Measurements from ENCODE around the gene INSC.

INSC gene

DNA sequence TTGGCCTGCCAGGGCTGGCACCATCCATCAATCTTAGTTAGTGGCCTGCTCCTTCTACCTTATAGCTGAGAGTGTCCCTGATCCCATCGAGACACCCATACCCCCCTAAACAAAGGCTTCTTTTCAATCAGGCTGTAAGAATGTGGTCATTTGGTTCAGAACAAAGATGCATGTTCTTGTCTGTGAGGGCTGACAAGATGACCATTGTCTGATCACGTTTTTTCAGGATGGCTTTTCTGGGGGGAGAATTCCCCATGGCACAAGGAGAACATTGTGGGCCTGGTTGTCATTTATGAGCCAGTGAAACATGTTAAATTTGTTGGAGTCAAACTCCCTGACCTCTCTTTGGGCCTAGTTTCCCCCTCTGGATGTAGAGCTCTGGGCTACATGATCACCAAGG lies 160.4 kb downstream of the INSC start:
- peaks cover 22% of the 10 kb centered on the region for H3K4me1 ChIP-seq (ENCODE audit: control insufficient read depth, insufficient read depth, low read length)
- H3K27me3 ChIP-seq (ENCODE audit: control insufficient read depth, insufficient read depth, low read length) = no peaks in the 10 kb centered on the region
- no peaks in the 10 kb centered on the region for H3K9me3 ChIP-seq (replicated peaks; ENCODE audit: low read length)
- H3K36me3 ChIP-seq (ENCODE audit: insufficient read depth, low read length) = no peaks in the 10 kb centered on the region
- no peak overlapping the region for H3K9ac ChIP-seq (ENCODE audit: low read depth, low read length)
- no peak overlapping the region for H3K4me3 ChIP-seq (ENCODE audit: low read length)
- no peak overlapping the region for H3K4me2 ChIP-seq (ENCODE audit: low read length)

DNA sequence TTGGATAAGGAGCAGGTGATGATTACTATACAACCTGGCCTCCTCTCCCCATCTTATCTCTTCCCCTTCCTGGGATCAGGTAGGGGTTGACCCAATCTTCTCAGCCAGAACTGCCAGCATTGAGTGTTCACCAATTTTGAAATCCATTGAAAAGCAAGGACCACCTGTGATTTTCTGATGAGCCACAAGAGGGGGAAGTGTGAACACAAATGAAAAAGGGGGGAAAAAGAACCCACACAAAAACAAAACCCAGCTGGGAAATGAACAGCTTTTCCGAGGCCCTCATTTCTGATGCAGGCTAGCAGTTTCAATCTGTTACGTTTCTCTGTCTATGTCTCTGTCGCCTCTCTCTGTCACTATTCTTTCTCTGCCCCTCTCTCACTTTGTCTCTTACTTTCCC lies 161.9 kb downstream of the INSC start:
- peaks cover 22% of the 10 kb centered on the region for H3K4me1 ChIP-seq (ENCODE audit: control insufficient read depth, insufficient read depth, low read length)
- no peaks in the 10 kb centered on the region for H3K36me3 ChIP-seq (ENCODE audit: insufficient read depth, low read length)
- H3K9me3 ChIP-seq (replicated peaks; ENCODE audit: low read length) = no peaks in the 10 kb centered on the region
- no peak overlapping the region for H3K4me2 ChIP-seq (ENCODE audit: low read length)
- no peaks in the 10 kb centered on the region for H3K27me3 ChIP-seq (ENCODE audit: control insufficient read depth, insufficient read depth, low read length)
- no peak overlapping the region for H3K4me3 ChIP-seq (ENCODE audit: low read length)
- no peak overlapping the region for H3K9ac ChIP-seq (ENCODE audit: low read depth, low read length)

DNA sequence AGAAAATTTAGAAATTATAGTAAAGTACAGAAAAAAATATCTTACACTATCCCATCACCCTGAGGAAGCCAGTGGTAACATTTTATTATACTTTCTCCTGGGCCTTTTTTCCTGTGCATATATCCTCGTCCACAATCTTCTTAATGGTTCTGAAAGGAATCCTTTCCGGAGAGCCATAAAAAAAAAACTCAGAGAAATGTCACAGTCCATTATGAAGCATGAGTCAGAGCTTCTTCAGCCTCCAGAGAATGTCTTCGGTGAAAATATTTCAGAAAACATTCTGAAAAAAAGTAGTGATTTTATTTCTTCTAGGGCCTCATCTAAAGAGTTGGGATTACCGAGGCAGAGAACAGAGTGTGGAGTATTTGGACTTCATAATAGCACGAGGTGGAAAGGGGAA lies 163.4 kb downstream of the INSC start:
- Histone ChIP-seq H3K4me1 (ENCODE audit: control insufficient read depth, insufficient read depth, low read length) (peaks cover 22% of the 10 kb centered on the region), H3K27me3 (ENCODE audit: control insufficient read depth, insufficient read depth, low read length) (no peaks in the 10 kb centered on the region), H3K36me3 (ENCODE audit: insufficient read depth, low read length) (no peaks in the 10 kb centered on the region), H3K9ac (ENCODE audit: low read depth, low read length) (no peak overlapping the region), H3K4me2 (ENCODE audit: low read length) (peak overlapping the region; percentile 20), H3K9me3 (replicated peaks; ENCODE audit: low read length) (no peaks in the 10 kb centered on the region), H3K4me3 (ENCODE audit: low read length) (no peak overlapping the region)

DNA sequence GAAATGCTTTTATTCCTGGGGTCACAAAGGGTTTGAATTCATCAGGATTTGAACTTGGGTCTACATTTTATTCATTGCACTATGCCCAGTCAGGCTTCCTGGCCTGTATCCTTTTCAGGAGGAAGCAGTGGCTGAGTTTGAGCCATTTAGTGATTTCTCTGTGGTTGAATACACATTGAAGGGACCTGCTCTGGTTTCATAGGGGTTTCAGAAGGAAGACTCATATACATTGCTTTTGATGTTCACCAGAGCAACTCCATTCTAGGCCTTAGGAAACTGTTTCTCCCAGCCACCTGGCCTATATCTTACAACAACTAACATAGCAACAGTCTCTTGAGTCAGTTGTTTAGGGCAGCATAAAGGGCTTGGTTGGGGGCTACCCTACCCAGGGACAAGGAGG lies 165.7 kb downstream of the INSC start:
- Histone ChIP-seq H3K4me2 (ENCODE audit: low read length) (no peak overlapping the region), H3K9me3 (replicated peaks; ENCODE audit: low read length) (no peaks in the 10 kb centered on the region), H3K27me3 (ENCODE audit: control insufficient read depth, insufficient read depth, low read length) (no peaks in the 10 kb centered on the region), H3K36me3 (ENCODE audit: insufficient read depth, low read length) (no peaks in the 10 kb centered on the region), H3K4me3 (ENCODE audit: low read length) (no peak overlapping the region), H3K9ac (ENCODE audit: low read depth, low read length) (no peak overlapping the region), H3K4me1 (ENCODE audit: control insufficient read depth, insufficient read depth, low read length) (peaks cover 22% of the 10 kb centered on the region)

DNA sequence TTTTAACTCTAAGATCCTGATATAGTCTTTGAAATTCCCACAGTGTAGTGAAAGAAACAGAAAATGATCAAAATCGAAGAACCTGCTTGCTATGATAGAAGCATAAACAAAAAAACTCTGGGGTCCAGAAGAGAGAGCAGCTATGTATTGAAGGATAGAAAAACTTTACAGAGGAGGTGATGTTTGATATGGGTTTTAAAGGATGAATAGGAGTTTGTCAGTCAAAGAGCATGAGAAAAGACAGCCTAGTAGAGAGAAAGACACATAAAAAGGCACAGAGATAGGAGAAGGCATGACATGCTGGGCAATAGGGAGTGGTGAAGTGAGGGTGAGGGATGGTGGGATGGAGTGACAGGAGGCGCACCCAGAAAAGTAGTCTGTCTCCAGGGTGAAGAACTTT lies 168.0 kb downstream of the INSC start:
- no peaks in the 10 kb centered on the region for H3K9me3 ChIP-seq (replicated peaks; ENCODE audit: low read length)
- H3K4me2 ChIP-seq (ENCODE audit: low read length) = no peak overlapping the region
- H3K4me1 ChIP-seq (ENCODE audit: control insufficient read depth, insufficient read depth, low read length) = peaks cover 11% of the 10 kb centered on the region
- H3K4me3 ChIP-seq (ENCODE audit: low read length) = no peak overlapping the region
- no peaks in the 10 kb centered on the region for H3K27me3 ChIP-seq (ENCODE audit: control insufficient read depth, insufficient read depth, low read length)
- H3K36me3 ChIP-seq (ENCODE audit: insufficient read depth, low read length) = no peaks in the 10 kb centered on the region
- H3K9ac ChIP-seq (ENCODE audit: low read depth, low read length) = no peak overlapping the region

DNA sequence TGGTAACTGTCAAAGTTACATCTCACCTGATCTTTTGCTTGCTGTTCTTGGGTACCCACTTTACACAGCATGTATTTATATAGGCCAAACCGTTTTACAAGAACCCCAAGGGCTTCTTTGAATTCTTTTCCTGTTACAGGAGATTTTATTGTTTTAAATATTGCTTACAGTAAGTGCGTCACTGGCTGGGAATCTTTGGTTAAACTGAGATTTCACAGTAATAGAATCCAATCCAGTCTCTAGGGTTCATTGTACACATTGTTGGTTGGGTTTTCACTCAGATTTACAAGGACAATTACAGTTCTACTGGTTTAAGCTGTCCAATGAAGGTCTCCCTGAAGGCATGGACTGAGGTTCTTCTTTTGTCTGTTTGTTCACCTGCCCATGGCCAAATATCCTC lies 171.7 kb downstream of the INSC start:
- Histone ChIP-seq H3K27me3 (ENCODE audit: control insufficient read depth, insufficient read depth, low read length) (peaks cover 3% of the 10 kb centered on the region), H3K4me3 (ENCODE audit: low read length) (no peak overlapping the region), H3K4me1 (ENCODE audit: control insufficient read depth, insufficient read depth, low read length) (no peaks in the 10 kb centered on the region), H3K36me3 (ENCODE audit: insufficient read depth, low read length) (no peaks in the 10 kb centered on the region), H3K9ac (ENCODE audit: low read depth, low read length) (no peak overlapping the region), H3K4me2 (ENCODE audit: low read length) (no peak overlapping the region), H3K9me3 (replicated peaks; ENCODE audit: low read length) (no peaks in the 10 kb centered on the region)

DNA sequence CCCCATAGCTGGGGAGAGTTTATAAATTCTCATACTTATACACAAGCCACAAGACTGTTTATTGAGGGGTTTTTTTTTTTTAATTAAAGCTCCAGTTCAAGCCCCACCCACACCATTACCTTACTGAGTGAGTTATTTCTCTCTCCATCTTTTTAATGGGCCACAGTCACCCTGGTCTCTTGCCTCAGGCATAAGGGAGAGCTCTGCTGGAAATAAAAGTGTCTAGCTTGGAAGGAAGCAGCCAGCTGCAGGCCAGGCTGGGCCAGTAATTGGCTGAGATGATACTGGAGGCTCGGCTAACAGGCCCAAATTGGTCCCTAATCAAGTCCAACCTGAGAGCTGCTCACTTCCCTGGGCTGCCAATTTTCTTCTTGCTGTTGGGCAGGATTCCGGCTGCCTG lies 174.1 kb downstream of the INSC start:
- no peaks in the 10 kb centered on the region for H3K36me3 ChIP-seq (ENCODE audit: insufficient read depth, low read length)
- H3K9ac ChIP-seq (ENCODE audit: low read depth, low read length) = no peak overlapping the region
- H3K27me3 ChIP-seq (ENCODE audit: control insufficient read depth, insufficient read depth, low read length) = peaks cover 3% of the 10 kb centered on the region
- H3K9me3 ChIP-seq (replicated peaks; ENCODE audit: low read length) = no peaks in the 10 kb centered on the region
- no peaks in the 10 kb centered on the region for H3K4me1 ChIP-seq (ENCODE audit: control insufficient read depth, insufficient read depth, low read length)
- H3K4me2 ChIP-seq (ENCODE audit: low read length) = no peak overlapping the region
- no peak overlapping the region for H3K4me3 ChIP-seq (ENCODE audit: low read length)

DNA sequence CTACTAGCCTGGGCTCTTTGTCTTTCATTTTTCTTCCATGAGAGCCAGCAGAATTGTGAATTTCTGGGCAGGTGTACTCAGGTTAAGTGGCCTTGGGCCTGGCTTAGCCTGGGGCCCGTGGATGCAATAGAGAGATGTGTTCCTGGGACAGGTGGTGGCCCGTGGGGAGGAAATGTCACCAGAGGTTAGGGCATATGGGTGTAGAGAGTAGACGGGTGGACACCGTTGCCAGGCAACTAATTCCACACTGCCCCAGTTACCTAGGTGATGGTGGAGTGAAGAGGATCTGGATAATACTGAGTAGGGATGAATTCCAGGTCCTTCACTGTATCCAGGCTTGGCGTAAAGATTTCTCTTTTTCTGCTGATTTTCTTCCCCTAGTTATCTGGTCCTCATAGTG lies 175.0 kb downstream of the INSC start:
- no peak overlapping the region for H3K4me2 ChIP-seq (ENCODE audit: low read length)
- H3K36me3 ChIP-seq (ENCODE audit: insufficient read depth, low read length) = no peaks in the 10 kb centered on the region
- peaks cover 3% of the 10 kb centered on the region for H3K27me3 ChIP-seq (ENCODE audit: control insufficient read depth, insufficient read depth, low read length)
- H3K9ac ChIP-seq (ENCODE audit: low read depth, low read length) = no peak overlapping the region
- H3K4me3 ChIP-seq (ENCODE audit: low read length) = no peak overlapping the region
- no peaks in the 10 kb centered on the region for H3K4me1 ChIP-seq (ENCODE audit: control insufficient read depth, insufficient read depth, low read length)
- H3K9me3 ChIP-seq (replicated peaks; ENCODE audit: low read length) = no peaks in the 10 kb centered on the region

DNA sequence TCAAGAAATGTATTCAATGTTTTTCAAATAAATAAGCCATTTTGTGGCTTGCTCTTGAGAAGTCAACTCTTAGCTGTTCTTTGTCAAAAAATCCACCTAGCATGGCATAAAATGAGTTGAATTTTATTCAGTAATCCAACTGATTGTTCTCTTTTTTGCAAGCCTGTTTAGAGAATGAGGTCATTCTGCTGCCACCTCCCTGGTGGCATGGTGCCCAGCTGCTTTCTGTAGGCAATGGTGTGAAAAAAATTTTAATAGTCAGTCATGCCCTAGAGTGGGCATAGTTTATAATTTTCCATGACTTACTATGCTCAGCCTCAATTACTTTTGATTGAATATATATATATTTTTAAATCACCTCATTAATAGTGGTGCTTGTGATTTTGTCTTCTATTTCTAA lies 177.2 kb downstream of the INSC start:
- peaks cover 3% of the 10 kb centered on the region for H3K27me3 ChIP-seq (ENCODE audit: control insufficient read depth, insufficient read depth, low read length)

DNA sequence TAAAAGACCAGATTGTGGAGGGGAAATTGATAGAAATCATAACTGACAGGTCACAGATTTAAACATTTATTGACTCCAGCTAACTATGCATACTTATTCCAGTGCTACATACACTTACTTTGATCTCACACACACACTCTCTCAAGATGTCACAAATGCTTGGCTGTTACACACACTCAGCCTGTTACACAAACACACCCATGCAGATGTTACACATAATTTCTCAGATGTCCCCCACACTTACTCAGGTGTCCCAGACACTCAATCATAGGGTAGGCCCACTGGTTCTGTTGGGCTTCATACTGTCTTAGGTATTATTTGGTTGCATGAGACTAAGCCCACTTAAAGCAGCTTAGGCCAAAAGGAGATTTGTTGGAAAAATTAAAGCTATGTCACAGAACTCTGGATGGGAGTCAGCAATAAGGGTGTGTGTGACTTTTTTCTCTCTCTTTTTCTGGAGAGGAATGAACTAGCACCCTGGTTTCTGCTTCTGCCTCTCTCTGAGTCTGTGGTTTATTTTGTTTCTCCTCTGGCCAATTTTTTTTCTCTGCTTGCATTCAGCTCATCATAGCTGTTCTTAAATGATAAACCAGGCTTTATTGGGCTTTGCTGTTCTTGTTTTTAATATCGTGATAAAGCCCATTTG lies 179.4 kb downstream of the INSC start:
- Histone ChIP-seq H3K4me3 (ENCODE audit: low read length) (no peak overlapping the region), H3K27me3 (ENCODE audit: control insufficient read depth, insufficient read depth, low read length) (peaks cover 8% of the 10 kb centered on the region), H3K9ac (ENCODE audit: low read depth, low read length) (no peak overlapping the region), H3K4me2 (ENCODE audit: low read length) (no peak overlapping the region), H3K9me3 (replicated peaks; ENCODE audit: low read length) (no peaks in the 10 kb centered on the region), H3K36me3 (ENCODE audit: insufficient read depth, low read length) (no peaks in the 10 kb centered on the region), H3K4me1 (ENCODE audit: control insufficient read depth, insufficient read depth, low read length) (no peaks in the 10 kb centered on the region)

More for the DNA sequence above, 177.2 kb downstream of the INSC start:
- no peaks in the 10 kb centered on the region for H3K9me3 ChIP-seq (replicated peaks; ENCODE audit: low read length)
- H3K4me1 ChIP-seq (ENCODE audit: control insufficient read depth, insufficient read depth, low read length) = no peaks in the 10 kb centered on the region
- H3K4me3 ChIP-seq (ENCODE audit: low read length) = no peak overlapping the region
- no peak overlapping the region for H3K9ac ChIP-seq (ENCODE audit: low read depth, low read length)
- H3K36me3 ChIP-seq (ENCODE audit: insufficient read depth, low read length) = no peaks in the 10 kb centered on the region
- no peak overlapping the region for H3K4me2 ChIP-seq (ENCODE audit: low read length)

DNA sequence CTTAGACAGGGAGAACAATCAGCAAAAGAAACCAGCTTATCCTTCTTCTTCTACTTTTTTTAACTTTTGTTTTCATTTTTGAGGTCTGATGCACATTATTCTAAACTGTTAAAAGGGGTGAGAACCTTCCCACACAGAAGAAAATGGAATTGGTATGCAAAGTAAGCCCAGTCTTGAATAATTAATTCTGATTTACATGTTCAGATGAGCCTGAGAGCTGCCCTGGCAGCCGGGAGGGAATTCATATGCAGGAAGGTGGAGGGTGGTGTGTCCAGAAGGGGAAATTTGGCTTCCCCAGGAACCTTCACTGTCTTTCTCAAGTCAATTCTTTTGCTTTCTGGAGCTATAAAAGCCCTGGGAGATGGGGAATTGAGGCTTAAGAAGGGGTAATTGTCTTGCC lies 181.0 kb downstream of the INSC start:
- no peaks in the 10 kb centered on the region for H3K9me3 ChIP-seq (replicated peaks; ENCODE audit: low read length)
- H3K4me1 ChIP-seq (ENCODE audit: control insufficient read depth, insufficient read depth, low read length) = no peaks in the 10 kb centered on the region
- no peaks in the 10 kb centered on the region for H3K36me3 ChIP-seq (ENCODE audit: insufficient read depth, low read length)

More for the DNA sequence above, 181.0 kb downstream of the INSC start:
- Histone ChIP-seq H3K4me2 (ENCODE audit: low read length) (no peak overlapping the region), H3K9ac (ENCODE audit: low read depth, low read length) (no peak overlapping the region), H3K4me3 (ENCODE audit: low read length) (no peak overlapping the region), H3K27me3 (ENCODE audit: control insufficient read depth, insufficient read depth, low read length) (peaks cover 5% of the 10 kb centered on the region)
